Measurements from ENCODE around the gene CHD6. TPM values are rescaled to one million over a fixed set of nuclear protein-coding genes. Genes with fewer than 3 reads are reported as not detected.
A peak's percentile ranks its signal among the peaks of the same experiment; 100 is the strongest.

The CHD6 gene
- total and polyA plus RNA-seq, 7 donors, result 2.4 to 40.2 (median 29.9) TPM

GRCh38 chr20:41426086-41426830 is 191.9 kb downstream of the CHD6 start:
- intact Hi-C loops (cut with DNase I), result no loop called here
- DNase-seq, result no peak
- Histone ChIP-seq H3K4me1 (peaks cover 0 to 8% (median 3%) of the 10 kb centered on the region in 4 donors), H3K36me3 (peaks cover 12 to 77% (median 34%) of the 10 kb centered on the region in 4 donors), H3K27me3 (no peaks in the 10 kb centered on the region), H3K9me3 (no peaks in the 10 kb centered on the region), H3K27ac (peak overlapping the region in 3 of 4 donors; percentile 8 to 46 (median 16)), H3K4me3 (no peak overlapping the region)
- TF ChIP-seq EP300 (IDR thresholded peaks at IDR 0.05) (no peak), POLR2A (IDR thresholded peaks at IDR 0.05) (no peak), POLR2AphosphoS5 (IDR thresholded peaks at IDR 0.05) (no peak), CTCF (IDR thresholded peaks at IDR 0.05) (no peak)
- WGBS, 2 donors, result 75 to 88% methylated on average over 11 of the region's 11 CpGs

DNA sequence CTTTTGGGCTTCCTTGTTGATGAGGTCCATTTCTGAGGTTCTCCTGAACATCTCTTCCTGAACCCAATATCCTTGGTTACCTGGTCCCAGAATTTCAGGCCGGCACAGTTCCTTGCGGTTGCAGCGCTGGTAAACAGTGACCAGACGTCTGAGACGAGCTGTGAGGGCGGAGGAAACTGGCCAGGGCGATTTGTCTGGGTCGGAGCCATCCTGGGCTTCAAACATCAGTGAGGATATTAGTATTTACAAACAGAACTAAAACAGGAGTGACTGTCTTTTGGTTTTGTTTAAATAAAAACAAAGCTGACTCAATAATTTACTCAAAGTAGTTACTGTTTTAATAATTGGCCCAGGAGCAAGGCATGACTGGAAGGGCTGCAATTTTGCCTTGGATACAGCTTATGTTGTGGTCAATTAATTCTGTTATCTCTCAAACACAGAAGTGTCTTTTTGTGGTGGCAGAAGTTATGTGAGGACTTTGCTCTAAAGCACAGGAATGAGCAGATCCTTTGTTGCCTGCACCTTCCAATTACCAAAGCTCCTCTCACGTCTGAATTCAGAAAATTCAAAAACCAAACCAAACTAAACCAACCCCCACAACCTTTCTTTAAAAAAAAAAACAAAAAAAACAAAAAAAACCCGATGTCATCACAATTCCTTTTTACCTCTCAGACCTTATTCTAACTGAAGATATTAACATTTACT is 192.8 kb downstream of the CHD6 start:
- Histone ChIP-seq H3K27ac (peak overlapping the region in 2 of 4 donors; percentile 17 to 46), H3K4me3 (no peak overlapping the region), H3K4me1 (peaks cover 0 to 8% (median 3%) of the 10 kb centered on the region in 4 donors), H3K36me3 (peaks cover 13 to 86% (median 41%) of the 10 kb centered on the region in 4 donors), H3K9me3 (no peaks in the 10 kb centered on the region), H3K27me3 (no peaks in the 10 kb centered on the region)
- DNase-seq, result no peak
- no peak for TF ChIP-seq POLR2AphosphoS5 (IDR thresholded peaks at IDR 0.05)
- TF ChIP-seq EP300 (IDR thresholded peaks at IDR 0.05), result no peak
- TF ChIP-seq CTCF (IDR thresholded peaks at IDR 0.05), result no peak
- no peak for TF ChIP-seq POLR2A (IDR thresholded peaks at IDR 0.05)
- WGBS, 2 donors, result 76 to 81% methylated on average over 10 of the region's 10 CpGs
- intact Hi-C loops (cut with DNase I), result no loop called here

GRCh38 chr20:41424546-41424945 is 193.6 kb downstream of the CHD6 start:
- DNase-seq, result no peak
- intact Hi-C loops (cut with DNase I), result no loop called here
- H3K27ac ChIP-seq, result no peak overlapping the region

GRCh38 chr20:41424011-41424410 is 194.2 kb downstream of the CHD6 start:
- Histone ChIP-seq H3K27ac (no peak overlapping the region), H3K9me3 (no peaks in the 10 kb centered on the region), H3K4me3 (no peak overlapping the region), H3K27me3 (no peaks in the 10 kb centered on the region), H3K4me1 (peaks cover 0 to 8% (median 3%) of the 10 kb centered on the region in 4 donors), H3K36me3 (peaks cover 13 to 88% (median 42%) of the 10 kb centered on the region in 4 donors)
- 81 to 97% methylated on average over 3 of the region's 3 CpGs for WGBS, 2 donors
- intact Hi-C loops (cut with DNase I), result no loop called here
- no peak for DNase-seq
- TF ChIP-seq POLR2AphosphoS5 (IDR thresholded peaks at IDR 0.05) (no peak), POLR2A (IDR thresholded peaks at IDR 0.05) (no peak), EP300 (IDR thresholded peaks at IDR 0.05) (no peak), CTCF (IDR thresholded peaks at IDR 0.05) (no peak)

More at GRCh38 chr20:41424546-41424945, 193.6 kb downstream of the CHD6 start:
- Histone ChIP-seq H3K4me3 (no peak overlapping the region), H3K9me3 (no peaks in the 10 kb centered on the region), H3K36me3 (peaks cover 13 to 87% (median 42%) of the 10 kb centered on the region in 4 donors), H3K27me3 (no peaks in the 10 kb centered on the region), H3K4me1 (peaks cover 0 to 8% (median 3%) of the 10 kb centered on the region in 4 donors)
- TF ChIP-seq CTCF (IDR thresholded peaks at IDR 0.05) (no peak), POLR2A (IDR thresholded peaks at IDR 0.05) (no peak), EP300 (IDR thresholded peaks at IDR 0.05) (no peak), POLR2AphosphoS5 (IDR thresholded peaks at IDR 0.05) (no peak)
- WGBS, 2 donors, result 76 to 83% methylated on average over 1 of the region's 1 CpG

Measured in sigmoid colon (tissue), 7 donors.